Activated CD4-positive, alpha-beta T cell treated with anti-CD3 and anti-CD28 coated beads for 36 hours (primary cell): Measurements from ENCODE around the gene PDCD4. TPM values are rescaled to one million over a fixed set of nuclear protein-coding genes. Genes with fewer than 3 reads are reported as not detected.

ENCODE experiments used
- ATAC-seq: fragments of 200-7000 bp; cut with Tn5 transposase; one replicate; pipeline ENCODE4 v1.10.0; 2021; ENCODE audit warnings: mild to moderate bottlenecking, moderate library complexity
- CTCF ChIA-PET: fragments of 350-600 bp; sonication (Branson Sonifier 250); formaldehyde crosslinking; loops from one replicate; lab custom pipeline; 2021; ENCODE audit warnings: antibody characterized with exemption; lab: Charles Lee
- POLR2A ChIA-PET: fragments of 350-600 bp; sonication (Branson Sonifier 250); formaldehyde crosslinking; loops from one replicate; lab custom pipeline; 2021; ENCODE audit warnings: antibody characterized with exemption, inconsistent platforms; lab: Charles Lee
- DNase-seq: peaks from one replicate; pipeline ENCODE4 v3.0.0-alpha.2; 2020
- H3K27ac Mint-ChIP-seq: one replicate; pipeline ENCODE4 v1.8.0; 2021; ENCODE audit warnings: mixed read lengths
- H3K27me3 Mint-ChIP-seq: one replicate; pipeline ENCODE4 v1.8.0; 2021; ENCODE audit warnings: mixed read lengths
- H3K36me3 Mint-ChIP-seq: one replicate; pipeline ENCODE4 v1.8.0; 2021; ENCODE audit warnings: low read depth, mixed read lengths
- H3K4me1 Mint-ChIP-seq: one replicate; pipeline ENCODE4 v1.8.0; 2021; ENCODE audit warnings: mixed read lengths
- H3K4me3 Mint-ChIP-seq: one replicate; pipeline ENCODE4 v1.8.0; 2021; ENCODE audit warnings: mild to moderate bottlenecking, moderate library complexity, mixed read lengths
- H3K9me3 Mint-ChIP-seq: one replicate; pipeline ENCODE4 v1.8.0; 2021; ENCODE audit warnings: low read depth, mixed read lengths
- intact Hi-C, 2 experiments: fragments of 100-400 bp; cut with DNase I in 1 of 2; cut with micrococcal nuclease in 1 of 2; formaldehyde crosslinking; loops; one replicate each; pipeline versions ENCODE4 v1.14.2 to v1.15.1; 2022 to 2024; cut with DNase I, micrococcal nuclease
- total RNA-seq, 2 experiments: library from RNA; stranded (reverse); gene quantifications; one replicate each; pipeline ENCODE4 v1.2.3, GENCODE V29; 2021

PDCD4 gene
- total RNA-seq, 2 experiments from 2014 or later: 69.8 to 125 TPM

GRCh38 chr10:110944792-110945396 is 73.2 kb downstream of the PDCD4 start:
- Mint-ChIP-seq H3K36me3 (peaks cover 58% of the 10 kb centered on the region), H3K27ac (no peak overlapping the region), H3K27me3 (no peaks in the 10 kb centered on the region), H3K4me1 (peaks cover 43% of the 10 kb centered on the region), H3K9me3 (peaks cover 9% of the 10 kb centered on the region), H3K4me3 (no peak overlapping the region)
- CTCF ChIA-PET: interaction anchor here (0.5 to 1.5 kb wide), 6 partner anchors 12 to 199 kb away, joined by 3 to 7 read pairs (median 3); no protein-coding TSS in a partner anchor
- intact Hi-C loops: no loop called here
- DNase-seq: no peak
- no peak for ATAC-seq
- POLR2A ChIA-PET: interaction anchor here (0.7 kb wide), 1 partner anchor 26 kb away, joined by 3 read pairs; the partner anchor contains the start of gene BBIP1

GRCh38 chr10:110946496-110946895 is 74.8 kb downstream of the PDCD4 start:
- peaks cover 59% of the 10 kb centered on the region for H3K36me3 Mint-ChIP-seq
- ChIA-PET CTCF (interaction anchor here (0.6 to 1.7 kb wide), 3 partner anchors 9 to 266 kb away, joined by 3 to 5 read pairs (median 3); no protein-coding TSS in a partner anchor), POLR2A (no interaction called here)
- H3K9me3 Mint-ChIP-seq: peaks cover 13% of the 10 kb centered on the region
- ATAC-seq: no peak
- intact Hi-C loops: no loop called here
- no peaks in the 10 kb centered on the region for H3K27me3 Mint-ChIP-seq
- H3K4me1 Mint-ChIP-seq: peaks cover 39% of the 10 kb centered on the region
- no peak overlapping the region for H3K27ac Mint-ChIP-seq
- H3K4me3 Mint-ChIP-seq: no peak overlapping the region
- no peak for DNase-seq

GRCh38 chr10:110947061-110947595 is 75.4 kb downstream of the PDCD4 start:
- ATAC-seq: no peak
- Mint-ChIP-seq H3K27ac (no peak overlapping the region), H3K4me1 (peaks cover 39% of the 10 kb centered on the region), H3K36me3 (peaks cover 62% of the 10 kb centered on the region), H3K4me3 (no peak overlapping the region), H3K9me3 (peaks cover 13% of the 10 kb centered on the region), H3K27me3 (no peaks in the 10 kb centered on the region)
- ChIA-PET CTCF (interaction anchor here (1.7 kb wide), 2 partner anchors 9 to 20 kb away, joined by 3 to 5 read pairs; no protein-coding TSS in a partner anchor), POLR2A (no interaction called here)
- DNase-seq: no peak
- intact Hi-C loops: no loop called here

Other genes with a start within 250 kb of the PDCD4 start
- under 1 TPM; 0.05 to 0.40 TPM for gene RBM20, start 227.6 kb upstream of the PDCD4 start, total RNA-seq
- gene BBIP1, start 47.3 kb downstream of the PDCD4 start, total RNA-seq: 10 to 100 TPM; 34.3 to 48.8 TPM
- gene SHOC2, start 47.7 kb downstream of the PDCD4 start, total RNA-seq: 10 to 100 TPM; 31.3 to 40.4 TPM
- gene ADRA2A, start 205.1 kb downstream of the PDCD4 start, total RNA-seq: not detected